ENCODE results near the gene AKR1B15.
"Not testable (repeated sequence)": the region's sequence is repeated elsewhere in the genome, so short reads cannot be mapped to it uniquely, and the experiment has no call there.

Gene AKR1B15

DNA sequence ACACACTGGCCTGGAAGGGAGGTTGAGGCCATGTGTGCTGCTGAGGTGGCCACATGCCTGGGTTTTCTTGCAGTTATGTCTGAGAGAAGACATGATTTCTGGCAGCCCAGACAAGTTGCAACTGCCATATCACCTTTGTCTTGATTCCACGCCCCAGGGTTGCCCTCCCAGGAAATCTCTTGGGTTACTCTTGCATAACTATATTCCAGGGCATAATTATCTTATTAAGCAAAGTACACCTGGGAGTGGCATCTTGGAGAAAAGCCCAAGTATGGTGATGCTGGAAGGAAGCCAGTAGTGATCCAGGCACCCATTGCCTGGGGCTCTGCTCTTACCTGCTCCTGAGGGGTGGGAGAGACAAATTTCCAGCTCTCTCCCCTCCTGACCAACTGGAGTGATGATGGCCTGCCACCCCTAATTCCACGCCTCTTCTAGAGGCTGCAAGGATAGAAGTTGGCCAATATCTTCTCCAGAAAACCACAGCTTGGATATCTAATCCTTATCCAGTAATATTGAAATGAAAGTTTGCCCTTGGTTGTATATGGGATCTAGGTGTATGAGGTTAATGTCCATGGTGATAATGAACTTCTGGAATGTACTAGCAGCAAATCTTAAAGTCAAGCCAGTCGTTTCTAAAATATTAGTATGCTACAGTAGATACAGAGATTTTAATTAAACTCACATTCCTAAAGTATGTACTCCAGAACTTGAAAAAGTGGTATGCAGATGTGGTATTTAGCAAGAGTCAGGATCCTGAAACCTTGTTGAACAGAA lies 16.5 kb upstream of the AKR1B15 start:
- no peak overlapping the region for H3K4me3 ChIP-seq (ENCODE audit: low read depth, low read length)

DNA sequence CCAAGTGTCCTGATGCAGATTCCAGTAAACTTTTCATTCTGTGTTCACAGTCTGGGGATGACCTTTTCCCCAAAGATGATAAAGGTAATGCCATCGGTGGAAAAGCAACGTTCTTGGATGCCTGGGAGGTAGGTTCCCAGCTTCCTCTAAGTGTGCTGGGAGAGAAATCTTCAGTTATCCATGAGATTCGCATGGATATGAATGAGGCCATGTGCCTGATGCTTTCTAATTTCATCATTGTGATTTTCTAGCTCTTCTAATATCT lies 16.0 kb upstream of the AKR1B15 start:
- no peak overlapping the region for H3K4me3 ChIP-seq (ENCODE audit: low read depth, low read length)

DNA sequence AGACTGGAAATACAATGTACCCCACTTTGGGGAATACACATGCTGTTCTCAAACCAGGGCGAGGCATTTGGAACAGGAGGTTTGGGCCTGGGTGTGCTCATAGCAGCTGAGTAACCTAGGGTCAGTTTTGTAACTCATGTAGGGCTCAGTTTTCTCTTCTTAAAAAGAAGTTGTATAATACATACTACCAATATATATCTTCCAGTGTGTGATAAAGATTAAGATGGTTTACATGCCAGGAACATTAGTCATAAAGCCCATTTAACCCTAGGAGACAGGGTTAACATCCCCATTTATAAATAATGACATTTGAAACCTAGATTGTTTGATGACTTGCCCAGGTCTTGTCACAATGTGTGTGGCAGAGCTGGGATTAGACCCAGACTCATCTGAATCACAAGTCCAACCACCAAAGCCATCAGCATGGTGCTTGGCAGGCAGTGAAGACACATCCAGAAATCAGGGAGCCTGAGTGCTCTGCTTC lies 15.6 kb upstream of the AKR1B15 start:
- no peak overlapping the region for H3K4me3 ChIP-seq (ENCODE audit: low read depth, low read length)

DNA sequence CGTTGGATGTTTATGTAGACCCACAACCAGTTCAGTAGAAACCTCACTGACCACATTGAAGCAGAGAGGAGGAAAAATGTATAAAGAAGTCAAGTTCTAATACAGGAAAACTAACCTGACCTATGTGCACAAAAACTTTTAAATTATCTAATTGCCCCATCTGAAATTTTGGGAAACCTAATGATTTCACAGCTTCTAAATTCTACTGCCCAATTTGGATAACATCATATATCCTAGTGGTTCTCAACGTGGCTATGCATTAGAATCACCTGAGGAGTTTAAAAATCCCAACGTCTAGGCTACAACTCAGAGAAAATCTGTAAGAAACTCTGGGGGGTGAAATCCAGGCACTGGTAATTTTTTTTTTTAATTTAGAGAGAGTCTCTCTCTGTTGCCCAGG lies 14.3 kb upstream of the AKR1B15 start:
- H3K4me3 ChIP-seq (ENCODE audit: low read depth, low read length) = no peak overlapping the region

DNA sequence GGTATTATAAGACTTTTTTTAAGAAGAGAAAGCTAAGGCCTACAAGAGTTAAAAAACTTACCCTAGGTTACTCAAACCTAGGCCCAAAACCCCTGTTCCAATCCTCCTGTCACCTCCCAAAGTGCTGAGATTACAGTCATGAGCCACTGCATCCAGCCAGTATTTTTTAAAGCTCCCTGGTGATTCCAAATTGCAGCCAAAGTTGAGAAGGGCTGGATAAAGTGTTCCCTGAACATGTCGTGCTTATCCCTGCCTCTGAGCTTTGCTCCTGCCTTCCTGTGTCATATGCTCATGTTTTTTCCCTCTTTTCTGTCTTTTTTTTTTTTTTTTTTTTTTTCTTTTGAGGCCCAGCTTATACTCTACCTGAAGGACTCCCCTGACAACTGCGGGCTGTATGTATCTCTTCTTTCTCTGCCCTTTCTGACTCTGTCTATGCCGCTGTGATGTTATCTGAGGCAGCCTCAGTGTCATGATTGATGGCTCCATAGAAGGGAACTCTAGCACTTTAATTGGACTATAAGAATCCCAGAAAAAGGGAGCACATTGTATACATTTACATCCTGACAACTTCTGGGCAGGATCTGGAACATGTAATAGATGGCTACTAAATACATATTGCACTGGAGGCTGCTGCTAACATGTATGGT lies 13.5 kb upstream of the AKR1B15 start:
- H3K4me3 ChIP-seq (ENCODE audit: low read depth, low read length) = no peak overlapping the region

DNA sequence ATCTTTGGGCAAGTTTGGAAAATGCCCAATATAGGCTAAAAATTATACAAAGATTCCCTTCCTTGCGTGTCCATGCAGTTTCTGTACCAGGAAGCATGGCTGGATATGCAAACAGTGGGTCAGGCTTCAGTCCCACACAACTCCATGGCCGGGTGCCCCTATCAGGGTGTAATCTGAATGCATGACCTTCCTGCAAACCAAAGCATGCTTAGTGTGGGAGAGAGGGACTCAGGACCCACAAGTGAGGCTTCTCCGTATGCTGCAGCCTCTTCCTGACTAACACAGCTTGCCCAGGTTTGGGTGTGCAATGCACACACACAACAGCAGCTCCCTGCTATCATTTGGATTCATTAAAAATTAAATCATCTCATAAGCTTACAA lies 13.0 kb upstream of the AKR1B15 start:
- no peak overlapping the region for H3K4me3 ChIP-seq (ENCODE audit: low read depth, low read length)

DNA sequence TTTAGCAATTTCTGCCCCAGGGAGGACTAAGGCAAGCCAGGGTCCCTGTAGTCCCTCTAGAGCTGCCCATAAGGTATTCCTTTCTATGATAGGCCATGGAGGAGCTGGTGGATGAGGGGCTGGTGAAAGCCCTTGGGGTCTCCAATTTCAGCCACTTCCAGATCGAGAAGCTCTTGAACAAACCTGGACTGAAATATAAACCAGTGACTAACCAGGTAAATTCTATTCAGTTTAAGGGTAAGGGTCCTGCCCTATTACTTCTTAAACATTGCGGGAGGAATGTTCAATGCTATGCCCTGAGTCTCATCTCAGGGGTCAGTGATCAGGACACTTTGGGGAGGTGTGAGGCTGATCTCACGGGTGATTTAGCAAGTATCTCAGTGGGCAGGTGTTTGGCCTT lies 12.4 kb upstream of the AKR1B15 start:
- not testable (repeated sequence) for H3K4me3 ChIP-seq (ENCODE audit: low read depth, low read length)

DNA sequence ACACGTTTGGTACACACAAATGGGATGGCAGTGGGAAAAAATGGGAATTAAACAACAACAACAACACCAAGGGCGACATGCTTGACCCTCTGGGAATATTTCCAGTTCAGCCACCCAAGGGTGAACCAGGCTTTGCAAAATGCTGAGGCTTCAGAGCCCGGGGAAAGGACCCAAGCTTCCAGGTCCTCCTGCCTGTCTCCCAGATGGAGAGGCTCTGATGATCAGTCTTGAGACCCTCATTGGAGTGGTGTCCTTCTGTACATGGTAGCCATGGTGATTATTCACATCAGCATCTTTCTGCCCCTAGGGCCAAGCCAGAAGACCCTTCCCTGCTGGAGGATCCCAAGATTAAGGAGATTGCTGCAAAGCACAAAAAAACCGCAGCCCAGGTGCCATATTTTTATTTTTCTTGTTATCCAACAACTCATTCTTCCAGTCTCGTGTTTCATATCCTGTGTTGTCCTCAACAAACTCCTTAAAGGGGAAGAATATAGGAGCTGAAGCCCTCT lies 11.6 kb upstream of the AKR1B15 start:
- not testable (repeated sequence) for H3K4me3 ChIP-seq (ENCODE audit: low read depth, low read length)

DNA sequence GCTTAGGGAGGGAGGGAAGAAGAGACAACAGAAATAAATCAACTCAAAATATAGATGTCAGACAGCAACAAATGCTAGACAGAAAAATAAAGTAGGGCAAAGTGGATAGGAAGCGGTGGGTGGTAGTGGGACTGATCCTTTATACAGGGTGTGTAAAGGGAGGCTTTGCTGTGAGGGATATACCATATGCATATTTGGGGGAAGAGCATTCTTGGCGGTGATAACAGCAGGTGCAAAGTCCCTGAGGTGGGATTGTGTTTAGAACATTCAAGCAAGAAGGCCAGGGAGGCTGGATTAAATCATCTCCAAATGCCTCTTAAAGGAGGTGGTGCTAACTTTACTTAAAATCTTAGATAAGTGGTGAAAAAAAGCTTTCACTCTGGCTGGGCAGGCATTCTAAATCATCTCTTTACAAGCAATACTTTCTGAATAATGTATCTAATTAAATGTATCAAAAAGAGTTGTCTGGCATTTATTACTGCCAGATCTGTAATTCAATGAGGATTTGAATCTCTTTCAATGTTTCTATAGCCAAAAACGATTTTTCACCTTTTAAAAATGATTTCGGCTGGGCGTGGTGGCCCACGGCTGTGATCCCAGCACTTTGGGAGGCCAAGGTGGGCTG lies 9.4 kb upstream of the AKR1B15 start:
- no peak overlapping the region for H3K4me3 ChIP-seq (ENCODE audit: low read depth, low read length)

DNA sequence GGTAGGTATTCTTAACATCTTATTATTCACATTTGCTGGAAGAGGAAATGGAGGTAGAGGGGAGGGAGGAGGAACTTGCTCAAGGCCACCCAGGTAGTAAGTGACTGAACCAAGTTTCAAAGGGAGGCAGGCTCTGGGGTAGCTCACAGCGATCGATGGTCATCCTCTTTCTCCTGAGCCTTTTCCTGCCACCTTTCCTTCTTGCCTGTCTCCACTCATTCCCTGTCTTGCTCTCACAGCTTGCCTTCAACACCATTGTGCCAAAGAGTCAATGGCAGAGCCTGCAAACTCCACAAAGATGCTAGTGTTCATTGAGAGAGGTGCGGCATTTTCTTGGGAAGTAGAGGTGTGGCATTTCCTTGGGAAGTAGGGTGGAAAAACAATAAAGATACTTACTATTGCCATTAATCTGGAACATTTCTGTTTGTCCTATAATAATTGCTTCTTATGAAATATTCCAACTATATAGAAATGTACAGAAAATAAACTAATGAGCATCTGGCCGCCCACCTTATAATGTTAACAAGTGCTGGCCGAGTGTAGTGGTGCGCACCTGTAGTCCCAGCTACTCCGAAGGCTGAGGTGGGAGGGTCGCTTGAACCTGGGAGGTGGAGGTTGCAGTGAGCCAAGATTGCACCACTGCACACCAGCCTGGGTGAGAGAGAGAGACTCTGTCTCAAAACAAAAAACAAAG lies 7.3 kb upstream of the AKR1B15 start:
- not testable (repeated sequence) for H3K4me3 ChIP-seq (ENCODE audit: low read depth, low read length)

DNA sequence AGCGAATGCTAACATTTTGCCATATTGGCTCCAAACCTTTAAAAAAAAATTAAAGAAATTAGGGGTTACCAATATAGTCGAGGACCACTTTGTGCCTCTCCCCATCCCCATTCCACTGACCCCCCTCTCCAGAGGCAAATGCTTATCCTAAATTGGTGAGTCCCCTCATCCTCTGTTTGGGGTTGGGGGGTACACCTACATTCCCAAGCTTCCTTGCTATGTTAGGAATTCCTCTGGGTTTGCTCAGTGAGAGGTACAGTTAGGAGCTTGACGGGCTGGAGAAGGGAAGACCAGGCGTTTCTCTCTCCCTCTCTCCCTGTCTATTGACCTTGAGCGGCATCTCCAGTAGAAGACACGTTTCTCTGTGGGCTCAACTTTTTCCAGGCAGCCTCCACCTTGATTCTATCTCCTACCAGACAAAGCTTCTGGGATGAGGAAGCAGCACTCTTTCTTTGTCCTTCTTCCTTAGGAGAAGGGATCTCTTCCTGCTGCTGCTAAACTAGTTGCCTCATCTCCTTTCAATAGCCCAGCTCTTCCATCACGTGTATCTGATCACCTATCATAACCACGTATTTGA lies 6.6 kb upstream of the AKR1B15 start:
- H3K4me3 ChIP-seq (ENCODE audit: low read depth, low read length) = no peak overlapping the region

DNA sequence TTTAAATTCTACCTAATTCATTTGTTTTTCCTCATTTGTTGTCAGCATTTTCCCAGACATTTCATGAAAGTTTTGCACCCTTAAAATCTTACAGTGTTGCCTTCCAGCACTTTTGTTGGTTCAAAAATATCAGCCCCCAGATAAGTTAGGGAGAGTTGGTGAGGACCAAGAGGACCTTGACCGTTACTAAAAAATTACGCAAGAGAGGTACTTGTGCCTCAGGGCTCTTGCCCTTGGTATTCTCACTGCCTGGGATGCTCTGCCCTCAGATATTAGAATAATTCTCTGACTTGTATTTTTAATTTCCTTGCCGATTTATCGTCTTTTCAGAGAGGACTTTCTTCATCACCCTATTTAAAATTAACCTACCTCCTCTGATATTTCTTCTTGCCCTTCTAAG lies 3.5 kb upstream of the AKR1B15 start:
- no peak overlapping the region for H3K4me3 ChIP-seq (ENCODE audit: low read depth, low read length)

DNA sequence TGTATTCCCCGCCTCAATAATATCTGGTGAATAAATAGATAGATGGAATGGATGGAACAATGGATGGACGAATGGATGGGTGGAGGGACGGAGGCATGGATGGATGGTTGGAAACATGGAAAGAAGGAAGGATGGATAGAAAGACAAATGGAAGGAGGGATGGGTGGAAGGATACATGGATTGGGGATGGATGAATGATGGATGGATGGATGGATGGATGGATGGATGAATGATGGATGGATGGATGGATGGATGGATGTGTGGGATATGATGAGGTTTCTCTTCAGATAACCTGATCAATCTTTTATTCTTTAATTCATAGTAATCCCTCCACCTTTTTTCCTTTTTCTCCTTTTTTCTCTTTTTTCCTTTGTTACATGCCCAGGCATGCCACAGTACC lies 3.0 kb upstream of the AKR1B15 start:
- no peak overlapping the region for H3K4me3 ChIP-seq (ENCODE audit: low read depth, low read length)

DNA sequence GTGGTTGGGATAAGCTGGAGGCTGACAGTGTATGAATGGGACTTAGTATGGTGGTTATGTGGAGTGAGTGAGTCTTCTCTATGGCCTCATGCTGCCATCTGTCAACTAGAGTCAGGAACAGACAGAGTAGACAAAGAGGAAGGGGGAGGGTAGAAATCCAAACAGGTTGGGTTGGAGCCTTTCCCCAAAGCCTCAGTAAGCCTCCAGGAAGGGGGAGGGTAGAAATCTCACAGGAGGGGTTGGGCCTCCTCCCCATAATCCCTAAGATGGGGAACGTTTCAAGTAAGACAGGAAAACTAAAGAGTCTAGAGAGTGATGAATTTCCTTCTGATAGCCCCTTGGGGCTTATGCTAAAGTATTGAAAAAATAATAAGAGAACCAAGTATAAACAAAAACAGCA lies 2.0 kb upstream of the AKR1B15 start:
- H3K4me3 ChIP-seq (ENCODE audit: low read depth, low read length) = peak overlapping the region; percentile 14

DNA sequence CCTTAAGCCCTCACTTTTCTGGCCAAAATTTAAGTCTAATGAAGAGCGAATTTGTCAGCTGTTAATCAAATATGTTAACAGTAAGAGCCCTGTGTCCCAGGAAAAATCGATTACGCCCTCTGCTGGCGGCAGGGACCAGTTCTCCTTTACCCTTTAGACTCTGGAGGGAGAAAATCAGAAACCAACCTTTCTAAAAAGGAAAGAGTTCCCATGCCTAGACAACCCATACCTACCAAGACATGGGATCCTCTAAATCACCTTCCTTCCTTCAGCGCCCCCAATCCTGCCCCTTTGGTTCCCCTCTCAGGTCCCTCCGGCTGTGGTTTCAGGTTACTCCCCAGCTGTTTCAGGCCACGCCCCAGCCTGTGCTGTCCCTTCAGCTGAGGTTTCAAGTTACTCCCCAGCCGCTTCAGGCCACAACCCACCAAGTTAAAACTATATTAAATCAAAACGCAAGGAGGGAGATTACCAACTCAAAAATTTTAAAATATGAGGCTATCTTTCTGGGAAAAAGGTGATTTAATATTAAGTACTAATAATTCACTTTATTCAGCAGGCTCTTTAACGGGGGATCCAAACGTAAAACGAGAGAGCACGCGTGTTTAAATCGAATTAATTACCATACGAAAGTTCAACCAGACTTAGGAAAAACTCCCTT lies 1.4 kb upstream of the AKR1B15 start:
- H3K4me3 ChIP-seq (ENCODE audit: low read depth, low read length) = peak overlapping the region; percentile 14

DNA sequence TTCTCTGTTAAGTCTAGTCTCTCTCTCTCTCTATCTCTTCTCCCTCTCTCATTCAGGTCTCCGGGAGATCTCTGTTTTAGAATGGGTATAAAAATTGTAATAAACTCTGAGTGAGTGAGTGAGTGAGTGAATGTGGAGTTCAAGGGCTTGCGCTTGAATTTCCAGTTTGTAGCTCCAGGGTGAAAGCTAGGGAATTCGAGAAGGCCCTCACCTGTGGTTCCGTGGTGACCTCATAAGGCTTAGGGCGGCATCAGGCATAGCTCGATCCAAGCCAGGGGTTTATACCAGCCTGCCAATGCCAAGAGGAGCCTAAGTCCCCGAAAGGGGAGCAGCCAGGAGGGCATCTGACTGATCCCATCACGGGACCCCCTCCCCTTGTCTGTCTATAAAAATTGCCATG lies 456 bp downstream of the AKR1B15 start:
- no peak overlapping the region for H3K4me3 ChIP-seq (ENCODE audit: low read depth, low read length)

DNA sequence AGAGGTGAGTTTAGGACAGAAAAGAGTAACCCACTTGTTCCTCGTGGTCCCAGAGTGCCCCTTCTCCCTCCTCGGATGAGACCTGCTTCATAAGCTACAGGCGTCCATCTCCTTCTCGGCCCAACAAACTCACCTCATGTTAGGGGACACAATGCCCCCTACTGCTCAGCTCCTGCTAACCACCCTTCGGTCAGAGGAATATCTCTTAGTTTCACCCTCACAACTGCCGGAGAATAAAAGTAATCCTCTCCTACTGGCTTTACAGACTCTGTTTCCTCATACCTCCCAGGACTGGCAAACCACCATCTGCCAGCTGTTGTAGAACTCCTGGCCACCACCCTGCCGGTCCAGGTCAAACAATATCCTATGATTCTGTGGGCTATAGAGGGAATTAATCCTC lies 3.2 kb downstream of the AKR1B15 start:
- H3K4me3 ChIP-seq (ENCODE audit: low read depth, low read length) = no peak overlapping the region

DNA sequence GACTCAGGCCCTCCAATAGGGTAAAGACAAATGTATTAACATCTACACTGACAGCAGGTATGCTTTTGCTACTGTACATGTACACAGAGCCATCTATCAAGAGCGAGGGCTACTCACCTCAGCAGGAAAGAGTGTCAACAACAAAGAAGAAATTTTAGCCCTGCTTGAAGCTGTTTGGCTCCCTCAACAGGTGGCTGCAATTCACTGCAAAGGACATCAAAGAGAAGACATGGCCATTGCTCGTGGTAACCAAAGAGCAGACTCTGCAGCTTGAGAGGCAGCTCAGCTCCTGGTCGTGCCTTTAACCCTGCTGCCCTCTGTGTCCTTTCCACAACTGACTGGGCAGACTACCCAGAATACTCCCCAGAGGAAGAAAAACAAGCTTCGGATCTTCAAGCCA lies 5.1 kb downstream of the AKR1B15 start:
- no peak overlapping the region for H3K4me3 ChIP-seq (ENCODE audit: low read depth, low read length)

DNA sequence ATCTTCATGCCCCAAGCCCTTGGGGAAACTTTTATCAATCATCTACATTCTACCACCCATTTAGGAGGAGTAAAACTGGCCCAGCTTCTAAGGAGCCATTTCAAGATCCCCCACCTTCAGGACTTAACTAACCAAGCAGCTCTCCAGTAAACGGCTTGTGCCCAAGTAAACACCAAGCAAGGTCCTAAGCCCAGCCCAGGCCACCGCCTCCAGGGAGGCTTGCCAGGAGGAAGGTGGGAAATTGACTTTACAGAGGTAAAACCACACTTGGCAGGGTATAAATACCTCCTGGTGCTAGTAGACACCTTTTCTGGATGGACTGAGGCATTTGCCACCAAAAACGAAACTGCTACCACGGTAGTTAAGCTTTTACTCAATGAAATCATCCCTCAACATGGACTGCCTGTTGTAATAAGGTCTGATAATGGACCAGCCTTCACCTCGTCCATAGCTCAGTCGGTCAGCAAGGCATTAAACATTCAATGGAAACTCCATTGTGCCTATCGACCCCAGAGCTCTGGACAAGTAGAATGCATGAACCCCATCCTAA lies 5.6 kb downstream of the AKR1B15 start:
- H3K4me3 ChIP-seq (ENCODE audit: low read depth, low read length) = no peak overlapping the region

DNA sequence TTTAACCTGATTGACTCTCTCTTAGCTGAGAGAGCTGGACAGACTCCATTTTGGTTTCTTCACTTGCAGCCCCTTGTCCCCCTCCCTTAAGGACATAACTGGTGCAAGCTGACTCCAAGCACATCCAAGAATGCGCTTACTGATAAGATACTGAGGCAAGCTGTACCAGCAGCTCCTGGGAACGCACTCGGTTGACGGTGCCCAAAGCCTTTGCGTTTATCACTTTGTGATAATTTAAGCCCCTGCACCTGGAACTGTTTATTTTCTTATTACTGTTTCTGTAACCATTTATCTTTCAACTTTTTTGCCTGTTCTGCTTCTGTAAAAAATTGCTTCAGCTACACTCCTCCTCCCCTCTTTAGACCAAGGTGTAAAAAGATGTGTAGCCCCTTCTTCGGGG lies 8.5 kb downstream of the AKR1B15 start:
- no peak overlapping the region for H3K4me3 ChIP-seq (ENCODE audit: low read depth, low read length)

DNA sequence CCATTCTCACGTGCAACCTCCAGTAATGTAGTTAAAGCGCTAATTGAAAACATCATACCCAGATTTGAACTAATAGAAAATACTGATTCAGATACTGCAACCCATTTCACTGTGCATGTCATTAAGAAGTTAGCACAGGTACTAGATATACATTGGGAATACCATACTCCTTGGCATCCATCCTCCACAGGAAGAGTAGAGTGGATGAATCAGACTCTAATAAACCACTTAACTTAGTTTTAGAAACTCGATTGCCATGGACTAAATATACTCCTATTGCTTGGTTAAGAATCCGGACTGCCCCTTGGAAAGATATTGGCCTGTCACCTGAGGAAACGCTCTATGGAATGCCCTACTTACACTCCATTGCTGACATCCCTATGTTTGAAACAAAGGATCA lies 9.5 kb downstream of the AKR1B15 start:
- H3K4me3 ChIP-seq (ENCODE audit: low read depth, low read length) = no peak overlapping the region
